ENCODE measurements around the gene DOCK1.
"Not testable (repeated sequence)": the region's sequence is repeated elsewhere in the genome, so short reads cannot be mapped to it uniquely, and the experiment has no call there.

DNA sequence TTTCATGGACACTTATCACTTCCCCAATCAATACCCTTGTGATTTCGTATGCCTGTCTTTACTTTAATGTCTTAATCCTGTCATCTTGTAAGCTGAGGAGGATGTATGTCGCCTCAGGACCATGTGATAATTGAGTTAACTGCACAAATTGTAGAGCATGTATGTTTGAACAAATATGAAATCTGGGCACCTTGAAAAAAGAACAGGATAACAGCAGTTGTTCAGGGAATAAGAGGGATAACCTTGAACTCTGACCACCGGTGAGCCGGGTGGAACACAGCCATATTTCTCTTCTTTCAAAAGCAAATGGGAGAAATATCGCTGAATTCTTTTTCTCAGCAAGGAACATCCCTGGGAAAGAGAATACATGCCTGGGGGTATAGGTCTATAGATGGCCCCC, 14.4 kb upstream of the DOCK1 start:
- TF ChIP-seq POLR2AphosphoS5, POLR2A (IDR thresholded peaks at IDR 0.05; ENCODE audit: low read depth, low read length): not testable (repeated sequence)

All from GM12891 (cell line).